Ovary (tissue), 9 donors: ENCODE results near the gene ZBED4. TPM values are rescaled to one million over a fixed set of nuclear protein-coding genes. Genes with fewer than 3 reads are reported as not detected.

Experiments
- DNase-seq, 5 donors: peaks; one replicate each; pipeline ENCODE4 v3.0.0-alpha.2; 2019 to 2020
- H3K27ac ChIP-seq, 2 donors: fragments of 200-600 bp; one replicate each; pipeline versions ENCODE4 v1.5.1 to v1.8.0; 2019 to 2022
- H3K27me3 ChIP-seq: fragments of 200-600 bp; one replicate; pipeline ENCODE4 v1.8.0; 2022
- H3K36me3 ChIP-seq: fragments of 200-600 bp; sonication (generic); one replicate; pipeline ENCODE4 v1.5.1; 2019
- H3K4me1 ChIP-seq: one replicate; pipeline ENCODE4 v1.8.1; 2013; ENCODE audit warnings: mild to moderate bottlenecking, moderate library complexity; ENCODE audit not compliant: insufficient read depth
- H3K4me3 ChIP-seq: fragments of 200-600 bp; sonication (generic); one replicate; pipeline ENCODE4 v1.5.1; 2017
- H3K9me3 ChIP-seq, 2 donors: fragments of 200-600 bp in 1 of 2; sonication (generic) in 1 of 2; one replicate each; pipeline versions ENCODE4 v1.5.1 to v1.8.1; 2013 to 2019; ENCODE audit warnings: mild to moderate bottlenecking in 1 of 2, moderate library complexity in 1 of 2
- EP300 ChIP-seq: sonication (generic); formaldehyde crosslinking; IDR thresholded peaks from one replicate; pipeline ENCODE4 v1.6.1; 2017; ENCODE audit warnings: antibody characterized with exemption
- POLR2A ChIP-seq: fragments of 450-650 bp; IDR thresholded peaks from one replicate; pipeline ENCODE4 v1.6.1; 2017; ENCODE audit warnings: antibody characterized with exemption, mild to moderate bottlenecking, moderate library complexity
- WGBS, 3 donors: extraction: QIAGEN DNeasy Blood & Tissue Kit in 1 of 3; methylation state at CpG; one replicate each; pipeline versions ENCODE4 v1.1.5 to v1.1.7; 2013 to 2017; 5-methylcytosine and 5-hydroxymethylcytosine counted together
- intact Hi-C, 4 donors: fragments of 100-400 bp; cut with DNase I; formaldehyde crosslinking; loops; one replicate each; pipeline versions ENCODE4 v1.11.0 to v1.15.1; 2022 to 2023
- polyA plus RNA-seq, 2 donors: library from polyadenylated mRNA; stranded (reverse); fragments of 200-250 nt in 1 of 2; fragments of 350-450 nt in 1 of 2; fragmentation: Illumina TruSeq in 1 of 2; extraction: RNeasy Lipid Tissue Mini Kit (QIAGEN cat#74804) in 1 of 2; gene quantifications; one replicate each; pipeline ENCODE4 v1.2.3, GENCODE V29; 2013 to 2014
- total RNA-seq, 7 donors: library from RNA; depleted of rRNA in 2 of 7; stranded (reverse); fragments of >200 nt in 2 of 7; fragmentation: NEBNext Ultra II Directional in 3 of 7; extraction: Animal tissue kit (Norgen Biotek cat#: 25700) in 3 of 7; gene quantifications; one replicate each; pipeline versions ENCODE4 v1.1.0 to v1.2.4, GENCODE V29; 2016 to 2023
- TF ChIP-seq, protein P1 (sequence below), 3 donors: fragments of 450-650 bp in 2 of 3; fragments of 200-600 bp in 1 of 3; IDR thresholded peaks; one replicate each; pipeline versions ENCODE4 v1.5.1 to v1.8.0; 2016 to 2022; ENCODE audit warnings: antibody characterized with exemption in 3 of 3, mild to moderate bottlenecking in 1 of 3
- donor health status: DM: no; HTN: no; CAD: no; lungs with moderate emphysema.
- donor health status: DM: no; HTN: no; CAD: no.
- donor health status: Bipolar disorder and iron deficiency.
- donor health status: DM: yes; HTN: yes; CAD: no.
- donor health status: DM: no; HTN: no; CAD: no.
- donor health status: DM: yes; HTN: yes; CAD: no.

The ZBED4 gene
- total and polyA plus RNA-seq, 9 donors, result 3.5 to 9.6 (median 7.8) TPM

DNA sequence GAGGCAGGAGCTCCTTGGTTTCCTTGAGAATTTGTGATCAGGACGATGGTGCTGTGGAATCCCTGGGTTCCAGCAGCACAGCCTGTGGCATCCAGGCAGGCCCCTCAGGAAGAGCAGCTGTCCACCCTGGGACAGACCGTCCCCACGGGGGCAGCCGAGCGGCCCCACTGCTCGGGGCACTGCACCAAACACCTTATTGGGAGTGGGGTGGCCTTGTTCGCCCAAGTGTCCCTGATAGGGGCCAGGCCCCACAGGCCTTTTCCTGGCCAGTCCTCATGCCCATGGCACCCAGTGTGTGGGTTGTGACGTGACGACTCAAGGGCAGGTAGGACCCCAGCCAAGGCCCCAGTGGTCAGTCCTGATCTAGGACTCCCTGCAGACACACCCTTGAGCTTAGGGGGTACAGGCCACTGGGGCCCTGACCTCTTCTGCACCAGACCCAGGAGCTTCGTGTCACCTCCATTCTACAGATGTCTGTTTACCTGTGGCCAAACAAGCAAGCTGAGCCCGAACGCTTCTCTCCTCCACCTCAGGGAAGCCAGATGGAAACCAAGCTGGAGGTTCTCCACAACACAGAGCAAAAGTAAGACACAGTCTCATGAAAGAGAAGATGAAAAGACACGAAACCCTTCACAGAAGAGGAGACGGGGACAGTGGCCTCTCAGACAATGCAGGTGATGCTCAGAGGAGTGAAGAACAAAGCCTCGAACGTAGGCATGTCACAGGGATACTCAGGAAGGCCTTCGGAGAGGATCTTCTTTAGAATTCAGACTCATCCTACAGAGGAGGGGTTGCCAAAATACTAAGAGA, 24.4 kb upstream of the ZBED4 start:
- no peaks in the 10 kb centered on the region for H3K27me3 ChIP-seq
- H3K4me3 ChIP-seq, result no peak overlapping the region
- intact Hi-C loops, result loop anchor here in 1 of 4 donors (10.0 kb wide), 1 partner anchor 54 kb away; no protein-coding TSS in a partner anchor
- no peaks in the 10 kb centered on the region for H3K9me3 ChIP-seq
- no peak overlapping the region for H3K27ac ChIP-seq
- 95 to 96% (median 96%) methylated on average over 12 to 17 of the region's 17 CpGs for WGBS, 3 donors
- TF ChIP-seq, protein P1, sequence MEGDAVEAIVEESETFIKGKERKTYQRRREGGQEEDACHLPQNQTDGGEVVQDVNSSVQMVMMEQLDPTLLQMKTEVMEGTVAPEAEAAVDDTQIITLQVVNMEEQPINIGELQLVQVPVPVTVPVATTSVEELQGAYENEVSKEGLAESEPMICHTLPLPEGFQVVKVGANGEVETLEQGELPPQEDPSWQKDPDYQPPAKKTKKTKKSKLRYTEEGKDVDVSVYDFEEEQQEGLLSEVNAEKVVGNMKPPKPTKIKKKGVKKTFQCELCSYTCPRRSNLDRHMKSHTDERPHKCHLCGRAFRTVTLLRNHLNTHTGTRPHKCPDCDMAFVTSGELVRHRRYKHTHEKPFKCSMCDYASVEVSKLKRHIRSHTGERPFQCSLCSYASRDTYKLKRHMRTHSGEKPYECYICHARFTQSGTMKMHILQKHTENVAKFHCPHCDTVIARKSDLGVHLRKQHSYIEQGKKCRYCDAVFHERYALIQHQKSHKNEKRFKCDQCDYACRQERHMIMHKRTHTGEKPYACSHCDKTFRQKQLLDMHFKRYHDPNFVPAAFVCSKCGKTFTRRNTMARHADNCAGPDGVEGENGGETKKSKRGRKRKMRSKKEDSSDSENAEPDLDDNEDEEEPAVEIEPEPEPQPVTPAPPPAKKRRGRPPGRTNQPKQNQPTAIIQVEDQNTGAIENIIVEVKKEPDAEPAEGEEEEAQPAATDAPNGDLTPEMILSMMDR (IDR thresholded peaks at IDR 0.05), result no peak
- TF ChIP-seq POLR2A, result no peak
- TF ChIP-seq EP300, result no peak
- H3K4me1 ChIP-seq, result peaks cover 25% of the 10 kb centered on the region
- DNase-seq, result no peak
- no peaks in the 10 kb centered on the region for H3K36me3 ChIP-seq

DNA sequence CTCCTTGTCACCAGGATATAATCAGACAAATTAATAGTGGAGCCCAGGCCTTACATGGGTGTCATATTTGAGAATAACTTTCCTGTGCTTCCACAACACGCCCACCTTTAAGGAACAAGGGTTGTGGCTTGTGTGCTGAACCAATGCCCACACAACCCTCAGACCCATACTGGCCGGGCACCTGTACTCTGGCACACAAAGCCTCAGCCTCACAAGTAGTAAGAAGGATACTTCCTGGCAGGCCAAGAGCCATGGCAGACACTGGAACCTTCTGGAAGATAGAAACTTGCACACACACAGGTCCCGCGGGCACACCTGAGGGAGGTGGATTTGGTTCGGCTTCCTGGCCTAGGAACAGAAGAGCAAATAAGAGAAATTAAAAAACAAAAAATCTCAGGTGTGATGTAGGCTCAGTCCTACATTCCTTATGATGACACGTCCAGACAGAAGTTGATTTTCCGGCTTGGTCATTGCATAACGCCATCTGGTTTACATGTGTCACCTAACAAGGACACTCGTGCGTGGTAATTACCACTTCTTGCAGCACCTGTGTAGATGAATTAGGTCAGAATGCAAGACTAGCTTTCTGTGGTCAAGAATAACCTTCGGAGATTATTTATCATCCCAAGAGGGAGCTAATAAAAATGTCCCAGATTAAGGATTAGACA, 20.2 kb upstream of the ZBED4 start:
- no peak for TF ChIP-seq POLR2A
- TF ChIP-seq, protein P1 (IDR thresholded peaks at IDR 0.05), result no peak
- TF ChIP-seq EP300, result no peak
- H3K27me3 ChIP-seq, result no peaks in the 10 kb centered on the region
- no peak for DNase-seq
- no peak overlapping the region for H3K4me3 ChIP-seq
- 90 to 93% (median 91%) methylated on average over 11 of the region's 11 CpGs for whole genome bisulfite sequencing, 3 donors
- no peaks in the 10 kb centered on the region for H3K9me3 ChIP-seq
- H3K27ac ChIP-seq, result no peak overlapping the region
- H3K36me3 ChIP-seq, result no peaks in the 10 kb centered on the region
- intact Hi-C loops, result no loop called here
- H3K4me1 ChIP-seq, result no peaks in the 10 kb centered on the region

DNA sequence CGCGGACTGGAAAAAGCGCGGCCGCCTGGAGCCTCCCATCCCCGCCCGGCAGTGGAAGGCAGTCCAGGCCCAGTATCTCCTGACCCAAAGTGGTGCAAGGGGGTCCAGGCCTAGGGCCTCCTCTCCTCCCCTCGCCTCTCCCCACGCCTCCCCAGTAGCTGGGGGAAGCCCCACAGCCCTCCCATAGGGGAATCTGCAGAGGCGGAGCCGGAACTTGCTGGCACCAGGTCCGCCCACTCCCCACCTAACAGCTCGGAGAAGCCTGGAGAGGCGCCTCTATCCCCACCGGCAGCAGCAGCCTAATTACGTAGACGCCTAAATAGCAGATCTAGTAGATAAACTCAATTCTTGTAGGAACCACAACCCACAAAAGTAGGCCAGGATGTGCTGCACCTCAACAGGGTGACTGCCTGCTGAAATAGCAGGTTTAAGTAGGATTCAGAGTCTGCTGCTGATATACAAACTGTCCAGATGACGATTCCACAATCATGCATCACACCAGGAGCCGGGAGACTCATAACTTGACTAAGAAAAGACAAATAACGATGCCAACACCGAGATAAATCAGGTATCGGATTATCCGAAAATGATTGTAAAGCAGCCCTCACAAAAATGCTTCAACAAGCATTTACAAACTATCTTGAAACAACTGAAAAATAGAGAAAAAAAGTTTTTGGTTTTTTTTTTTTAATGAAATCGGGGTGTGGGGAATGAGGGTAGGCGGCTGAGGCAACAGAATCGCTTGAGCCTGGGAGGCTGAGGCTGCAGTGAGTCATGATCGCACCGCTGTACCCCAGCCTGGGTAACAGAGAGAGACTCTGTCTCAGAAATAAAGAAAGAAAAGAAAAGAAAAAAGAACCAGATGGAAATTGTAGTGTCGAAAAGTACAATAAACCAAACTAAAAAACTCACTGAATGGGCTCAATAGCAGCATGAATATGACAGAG, 14.6 kb upstream of the ZBED4 start:
- no peak for TF ChIP-seq POLR2A
- TF ChIP-seq, protein P1 (IDR thresholded peaks at IDR 0.05), result no peak
- no peak for TF ChIP-seq EP300
- no peak overlapping the region for H3K4me3 ChIP-seq
- H3K27ac ChIP-seq, result no peak overlapping the region
- DNase-seq, result no peak
- no peaks in the 10 kb centered on the region for H3K27me3 ChIP-seq
- 68 to 70% (median 70%) methylated on average over 29 of the region's 29 CpGs for WGBS, 3 donors
- H3K4me1 ChIP-seq, result no peaks in the 10 kb centered on the region
- H3K36me3 ChIP-seq, result no peaks in the 10 kb centered on the region
- no peaks in the 10 kb centered on the region for H3K9me3 ChIP-seq
- intact Hi-C loops, result no loop called here

DNA sequence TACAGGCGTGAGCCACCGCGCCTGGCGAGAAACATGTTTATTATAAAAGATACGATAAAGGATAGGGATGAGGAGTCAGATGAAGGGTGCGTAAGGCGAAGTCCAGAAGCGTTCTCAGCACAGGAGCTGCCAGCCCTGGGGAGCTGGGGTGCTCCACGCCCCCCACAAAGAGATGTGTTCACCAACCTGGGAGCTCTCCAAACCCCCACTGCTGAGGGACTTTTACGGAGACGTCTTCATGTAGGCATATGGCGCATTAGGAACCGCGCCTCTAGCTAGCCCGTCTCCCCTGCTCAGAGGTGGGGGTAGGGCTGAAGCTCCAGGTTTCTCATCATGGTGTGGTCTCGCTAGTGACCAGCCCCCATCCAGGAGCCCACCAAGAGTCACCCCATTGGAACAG, 8.4 kb upstream of the ZBED4 start:
- H3K9me3 ChIP-seq, result no peaks in the 10 kb centered on the region
- TF ChIP-seq, protein P1 (IDR thresholded peaks at IDR 0.05), result no peak
- TF ChIP-seq EP300, result no peak
- TF ChIP-seq POLR2A, result no peak
- no peaks in the 10 kb centered on the region for H3K27me3 ChIP-seq
- peaks cover 8% of the 10 kb centered on the region for H3K4me1 ChIP-seq
- H3K27ac ChIP-seq, result no peak overlapping the region
- 79 to 84% (median 80%) methylated on average over 16 of the region's 16 CpGs for WGBS, 3 donors
- no peak overlapping the region for H3K4me3 ChIP-seq
- no peaks in the 10 kb centered on the region for H3K36me3 ChIP-seq
- intact Hi-C loops, result no loop called here
- no peak for DNase-seq
